Endothelial cell of umbilical vein (primary cell): ENCODE data around the gene C1R. TPM values are rescaled to one million over a fixed set of nuclear protein-coding genes. Genes with fewer than 3 reads are reported as not detected.

Source experiments
- BruUV-seq: library from RNA; stranded (reverse); fragments of 400-500 nt; replicated peaks from 2 replicates; lab custom pipeline; 2021; lab: Mats Ljungman, UMichigan
- CTCF ChIA-PET: fragments of 300-600, 350-600 bp; sonication (Branson Sonifier 250); formaldehyde crosslinking; loops from one replicate; lab custom pipeline; 2021; ENCODE audit warnings: antibody characterized with exemption, inconsistent platforms; lab: Charles Lee
- POLR2A ChIA-PET: fragments of 300-600, 350-600 bp; sonication (Branson Sonifier 250); formaldehyde crosslinking; loops from one replicate; lab custom pipeline; 2021; ENCODE audit warnings: antibody characterized with exemption, inconsistent platforms; lab: Charles Lee
- DNase-seq: peaks from one replicate; pipeline ENCODE4 v3.0.0-alpha.2; 2011; ENCODE audit warnings: low read depth, low spot score
- FAIRE-seq: peaks from 2 replicates; lab custom pipeline; 2011; peaks lifted over from hg19 to GRCh38; lab: Jason Lieb, UNC
- H2AFZ ChIP-seq: 2 replicates; pipeline ENCODE4 v1.6.0; 2012; ENCODE audit warnings: low read depth, low read length, control low read depth, inconsistent platforms
- H3K27ac ChIP-seq: 2 replicates; pipeline ENCODE4 v1.5.1; 2011; ENCODE audit warnings: low read depth, mild to moderate bottlenecking, control low read depth, low read length, moderate library complexity; ENCODE audit not compliant: insufficient read depth
- H3K27me3 ChIP-seq, 2 experiments: 2 replicates each; pipeline versions ENCODE4 v1.6.0 to v1.6.1; 2011; ENCODE audit warnings: low read length in 2 of 2, mixed read lengths in 1 of 2; ENCODE audit not compliant: control insufficient read depth in 2 of 2, insufficient read depth in 2 of 2
- H3K36me3 ChIP-seq, 2 experiments: 2 replicates in 1 of 2; 3 replicates in 1 of 2; pipeline ENCODE4 v1.5.1; 2011; ENCODE audit warnings: low read length in 2 of 2, mild to moderate bottlenecking in 1 of 2, moderate library complexity in 1 of 2; ENCODE audit not compliant: control insufficient read depth in 2 of 2, insufficient read depth in 2 of 2; ENCODE audit errors: extremely low read depth in 1 of 2
- H3K4me1 ChIP-seq: 3 replicates; pipeline ENCODE4 v1.5.1; 2011; ENCODE audit warnings: mild to moderate bottlenecking, low read length; ENCODE audit not compliant: control insufficient read depth, insufficient read depth; ENCODE audit errors: extremely low read depth
- H3K4me2 ChIP-seq: 2 replicates; pipeline ENCODE4 v1.6.1; 2011; ENCODE audit warnings: low read length, control low read depth, mixed read lengths; ENCODE audit not compliant: insufficient read depth
- H3K4me3 ChIP-seq, 3 experiments: fragments of 200-600 bp in 1 of 3; sonication (generic), shearing (Covaris generic) in 1 of 3; replicated peaks in 1 of 3; 2 replicates each; pipeline ENCODE4 v1.5.1; 2011 to 2016; ENCODE audit warnings: control low read depth in 3 of 3, low read length in 3 of 3, mild to moderate bottlenecking in 2 of 3, inconsistent platforms in 1 of 3, low read depth in 1 of 3, moderate library complexity in 1 of 3; ENCODE audit not compliant: insufficient read depth in 1 of 3
- H3K79me2 ChIP-seq: 2 replicates; pipeline ENCODE4 v1.6.0; 2012; ENCODE audit warnings: low read length, inconsistent platforms; ENCODE audit not compliant: control insufficient read depth, insufficient read depth
- H3K9ac ChIP-seq: replicated peaks from 2 replicates; pipeline ENCODE3; 2011; ENCODE audit warnings: low read length, control low read depth; ENCODE audit not compliant: insufficient read depth; ENCODE audit errors: extremely low read depth
- H3K9me1 ChIP-seq: replicated peaks from 3 replicates; pipeline ENCODE4 v1.6.0; 2011; ENCODE audit warnings: mild to moderate bottlenecking, low read length; ENCODE audit not compliant: control insufficient read depth, insufficient read depth; ENCODE audit errors: extremely low read depth
- H3K9me3 ChIP-seq: replicated peaks from 2 replicates; pipeline ENCODE4 v1.5.1; 2012; ENCODE audit warnings: low read length, inconsistent platforms; ENCODE audit not compliant: control insufficient read depth, insufficient read depth
- H4K20me1 ChIP-seq: replicated peaks from 2 replicates; pipeline ENCODE3; 2011; ENCODE audit warnings: mild to moderate bottlenecking, low read length; ENCODE audit not compliant: control insufficient read depth, insufficient read depth; ENCODE audit errors: extremely low read depth
- EZH2 ChIP-seq: IDR thresholded peaks from 2 replicates; pipeline ENCODE4 v1.6.1; 2012; ENCODE audit warnings: borderline replicate concordance, low read depth, mild to moderate bottlenecking, moderate library complexity, low read length, inconsistent platforms; ENCODE audit not compliant: severe bottlenecking
- FOS ChIP-seq: IDR thresholded peaks from 2 replicates; pipeline ENCODE4 v1.6.1; 2011; ENCODE audit warnings: mild to moderate bottlenecking, low read length, moderate library complexity, borderline replicate concordance; ENCODE audit not compliant: insufficient read depth
- MYC ChIP-seq: IDR thresholded peaks from one replicate; pipeline ENCODE4 v1.6.1; 2011; ENCODE audit warnings: mild to moderate bottlenecking, low read depth, low read length
- POLR2A ChIP-seq: IDR thresholded peaks from 2 replicates; pipeline ENCODE4 v1.6.1; 2012; ENCODE audit warnings: low read depth, mild to moderate bottlenecking, control low read depth, low read length
- POLR2AphosphoS5 ChIP-seq: IDR thresholded peaks from 2 replicates; pipeline ENCODE4 v1.6.1; 2012; ENCODE audit warnings: low read depth, mild to moderate bottlenecking, control low read depth, low read length, moderate library complexity; ENCODE audit not compliant: insufficient read depth
- dilution Hi-C: fragments of 300-500 bp; cut with MboI; formaldehyde crosslinking; loops from one replicate; pipeline ENCODE4 v1.15.0; 2019; ENCODE audit warnings: low sequenced_read_pairs; ENCODE audit not compliant: extremely low pct_ligation_motif_present
- intact Hi-C: fragments of 100-400 bp; cut with micrococcal nuclease; formaldehyde crosslinking; loops from one replicate; pipeline ENCODE4 v1.10.0; 2022
- polyA plus RNA-seq, 4 experiments: library from polyadenylated mRNA; depleted of rRNA in 3 of 4; stranded (reverse) in 3 of 4; unstranded in 1 of 4; fragments of >200 nt; gene quantifications; 2 replicates each; pipeline versions ENCODE4 v1.2.1 to v1.2.3, GENCODE V29; 2011 to 2012; ENCODE audit warnings: missing spikeins in 1 of 4
- total RNA-seq: library from RNA; stranded (reverse); gene quantifications from 2 replicates; pipeline ENCODE4 v1.2.3, GENCODE V29; 2021
- TF ChIP-seq, protein P1 (sequence below): IDR thresholded peaks from 2 replicates; pipeline ENCODE4 v1.6.1; 2011; ENCODE audit not compliant: insufficient read depth, insufficient read length
- TF ChIP-seq, protein P2 (sequence below), 2 donors: IDR thresholded peaks; 1 replicate in 1 of 2; 2 replicates in 1 of 2; pipeline ENCODE4 v1.5.1; 2011; ENCODE audit warnings: low read length in 2 of 2, mild to moderate bottlenecking in 2 of 2, moderate library complexity in 2 of 2, control low read depth in 1 of 2, inconsistent platforms in 1 of 2, low read depth in 1 of 2; ENCODE audit not compliant: insufficient read depth in 1 of 2; ENCODE audit errors: extremely low read depth in 1 of 2

Gene C1R
- total and polyA plus RNA-seq, 2 donors (not counting 3 experiments of a cell fraction or from before 2014, with no cell fraction given), result 3.6 to 5.8 TPM

- H3K27ac ChIP-seq, result no peak overlapping the region
- no peaks in the 10 kb centered on the region for H4K20me1 ChIP-seq
- no peak for DNase-seq
- FAIRE-seq, result no peak
- H3K27me3 ChIP-seq, result peaks cover 19 to 39% of the 10 kb centered on the region in 2 experiments
- no peaks in the 10 kb centered on the region for H3K4me1 ChIP-seq
- dilution Hi-C loops, result no loop called here
- H3K9me3 ChIP-seq, result no peaks in the 10 kb centered on the region
- CTCF ChIA-PET, result no interaction called here
- H3K9ac ChIP-seq, result no peak overlapping the region
- H3K9me1 ChIP-seq, result no peaks in the 10 kb centered on the region
- intact Hi-C loops, result no loop called here
- no peaks in the 10 kb centered on the region for H3K36me3 ChIP-seq
- H2AFZ ChIP-seq, result no peak overlapping the region
- H3K79me2 ChIP-seq, result no peaks in the 10 kb centered on the region
- no peak overlapping the region for H3K4me2 ChIP-seq
- TF ChIP-seq, protein P1, sequence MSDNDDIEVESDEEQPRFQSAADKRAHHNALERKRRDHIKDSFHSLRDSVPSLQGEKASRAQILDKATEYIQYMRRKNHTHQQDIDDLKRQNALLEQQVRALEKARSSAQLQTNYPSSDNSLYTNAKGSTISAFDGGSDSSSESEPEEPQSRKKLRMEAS, result no peak
- TF ChIP-seq FOS, result no peak
- TF ChIP-seq, protein P2, sequence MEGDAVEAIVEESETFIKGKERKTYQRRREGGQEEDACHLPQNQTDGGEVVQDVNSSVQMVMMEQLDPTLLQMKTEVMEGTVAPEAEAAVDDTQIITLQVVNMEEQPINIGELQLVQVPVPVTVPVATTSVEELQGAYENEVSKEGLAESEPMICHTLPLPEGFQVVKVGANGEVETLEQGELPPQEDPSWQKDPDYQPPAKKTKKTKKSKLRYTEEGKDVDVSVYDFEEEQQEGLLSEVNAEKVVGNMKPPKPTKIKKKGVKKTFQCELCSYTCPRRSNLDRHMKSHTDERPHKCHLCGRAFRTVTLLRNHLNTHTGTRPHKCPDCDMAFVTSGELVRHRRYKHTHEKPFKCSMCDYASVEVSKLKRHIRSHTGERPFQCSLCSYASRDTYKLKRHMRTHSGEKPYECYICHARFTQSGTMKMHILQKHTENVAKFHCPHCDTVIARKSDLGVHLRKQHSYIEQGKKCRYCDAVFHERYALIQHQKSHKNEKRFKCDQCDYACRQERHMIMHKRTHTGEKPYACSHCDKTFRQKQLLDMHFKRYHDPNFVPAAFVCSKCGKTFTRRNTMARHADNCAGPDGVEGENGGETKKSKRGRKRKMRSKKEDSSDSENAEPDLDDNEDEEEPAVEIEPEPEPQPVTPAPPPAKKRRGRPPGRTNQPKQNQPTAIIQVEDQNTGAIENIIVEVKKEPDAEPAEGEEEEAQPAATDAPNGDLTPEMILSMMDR (IDR thresholded peaks at IDR 0.05; ENCODE audit: extremely low read depth in 1 of 2, insufficient read depth in 1 of 2, low read depth in 1 of 2, low read length in 2 of 2), result no peak
- no peak for TF ChIP-seq EZH2
- TF ChIP-seq POLR2AphosphoS5, result no peak
- TF ChIP-seq MYC, result no peak
- no peak for TF ChIP-seq POLR2A
- POLR2A ChIA-PET, result no interaction called here
- no peak overlapping the region for H3K4me3 ChIP-seq
- BruUV-seq, result no TSS peak
Observed at GRCh38 chr12:7072035-7072434, 20.2 kb downstream of the C1R start.
